K562 (cell line): ENCODE results near the gene DMAC2. TPM values are rescaled to one million over a fixed set of nuclear protein-coding genes. Genes with fewer than 3 reads are reported as not detected.
A peak's percentile ranks its signal among the peaks of the same experiment; 100 is the strongest.

Source experiments
- CAMTA2 ChIP-seq: fragments of 250-450 bp; sonication (Bioruptor Pico); conservative IDR thresholded peaks from 2 replicates; pipeline ENCODE4 v1.5.1; 2022
- CREBBP ChIP-seq: IDR thresholded peaks from one replicate; pipeline ENCODE4 v1.6.1; 2012; ENCODE audit warnings: low read depth, mild to moderate bottlenecking, control low read depth, inconsistent platforms, low read length
- DIDO1 ChIP-seq: fragments of 450-650 bp; IDR thresholded peaks from 2 replicates; pipeline ENCODE4 v1.6.1; 2016; ENCODE audit warnings: low read depth, missing biosample characterization, missing genetic modification characterization
- GATA2 ChIP-seq: sonication (generic); formaldehyde crosslinking; IDR thresholded peaks from 2 replicates; pipeline ENCODE4 v1.4.0; 2020; ENCODE audit warnings: mild to moderate bottlenecking, missing genetic modification reagents
- GTF2E2 ChIP-seq: fragments of 200-800 bp; sonication (Bioruptor generic); IDR thresholded peaks from 2 replicates; pipeline ENCODE4 v1.6.1; 2016; ENCODE audit warnings: missing genetic modification characterization, missing compliant biosample characterization
- KDM4B ChIP-seq, 2 experiments: fragments of 450-650 bp in 1 of 2; sonication (generic) in 1 of 2; IDR thresholded peaks; 2 replicates each; pipeline ENCODE4 v1.6.1; 2016 to 2017; ENCODE audit warnings: borderline replicate concordance in 2 of 2, antibody characterized with exemption in 1 of 2, low read depth in 1 of 2, mild to moderate bottlenecking in 1 of 2
- KLF13 ChIP-seq: fragments of 450-650 bp; IDR thresholded peaks from 2 replicates; pipeline ENCODE4 v1.6.1; 2016; ENCODE audit warnings: missing genetic modification characterization, low read depth, mild to moderate bottlenecking, missing compliant biosample characterization, moderate library complexity, borderline replicate concordance
- NR2C1 ChIP-seq, 2 experiments: fragments of 450-650 bp; IDR thresholded peaks; 2 replicates each; pipeline ENCODE4 v1.6.1; 2017; ENCODE audit warnings: mild to moderate bottlenecking in 2 of 2, antibody characterized with exemption in 1 of 2, inconsistent platforms in 1 of 2, missing compliant biosample characterization in 1 of 2, missing genetic modification characterization in 1 of 2
- PHF21A ChIP-seq: fragments of 450-650 bp; IDR thresholded peaks from 2 replicates; pipeline ENCODE4 v1.6.1; 2017; ENCODE audit warnings: low read depth, borderline replicate concordance
- POLR2B ChIP-seq: fragments of 450-650 bp; IDR thresholded peaks from 2 replicates; pipeline ENCODE4 v1.6.1; 2018; ENCODE audit warnings: low read depth; ENCODE audit not compliant: partially characterized antibody
- RBFOX2 ChIP-seq: fragments of 200-400 bp; formaldehyde crosslinking; IDR thresholded peaks from 2 replicates; pipeline ENCODE4 v1.6.1; 2017; ENCODE audit warnings: low read depth, mild to moderate bottlenecking, low read length, moderate library complexity
- RCOR1 ChIP-seq, 2 experiments: IDR thresholded peaks; 2 replicates each; pipeline ENCODE4 v1.6.1; 2012; ENCODE audit warnings: low read depth in 2 of 2, low read length in 2 of 2, borderline replicate concordance in 1 of 2, improper control_type of control experiment in 1 of 2
- SMARCE1 ChIP-seq: fragments of 450-650 bp; IDR thresholded peaks from 2 replicates; pipeline ENCODE4 v1.7.1; 2016; ENCODE audit warnings: mild to moderate bottlenecking
- SREBF1 ChIP-seq: fragments of 150-350 bp; IDR thresholded peaks from 2 replicates; pipeline ENCODE4 v1.6.1; 2014; ENCODE audit warnings: antibody characterized with exemption, low read depth, low read length, borderline replicate concordance
- TBL1XR1 ChIP-seq, 2 experiments: IDR thresholded peaks; 2 replicates each; pipeline ENCODE4 v1.6.1; 2012; ENCODE audit warnings: improper control_type of control experiment in 2 of 2, low read length in 2 of 2, mild to moderate bottlenecking in 1 of 2
- ZNF174 ChIP-seq: fragments of 250-450 bp; sonication (Bioruptor Pico); IDR thresholded peaks from 2 replicates; pipeline ENCODE4 v1.4.0; 2020; ENCODE audit warnings: mild to moderate bottlenecking
- ZNF41 ChIP-seq: fragments of 250-450 bp; sonication (Bioruptor Pico); conservative IDR thresholded peaks from 2 replicates; pipeline ENCODE4 v1.4.0; 2020; ENCODE audit warnings: mild to moderate bottlenecking
- ZNF444 ChIP-seq: fragments of 250-450 bp; sonication (Bioruptor Pico); IDR thresholded peaks from 2 replicates; pipeline ENCODE4 v1.4.0; 2020; ENCODE audit warnings: mild to moderate bottlenecking, moderate library complexity
- ZNF445 ChIP-seq: fragments of 250-450 bp; sonication (Bioruptor Pico); IDR thresholded peaks from 2 replicates; pipeline ENCODE4 v1.4.0; 2020; ENCODE audit warnings: low read depth, mild to moderate bottlenecking, moderate library complexity
- polyA plus RNA-seq, 8 experiments: library from polyadenylated mRNA; depleted of rRNA in 4 of 8; stranded (reverse) in 5 of 8; unstranded in 3 of 8; fragments of >200 nt; fragmentation: Nextera tagmentation in 2 of 8; fragmentation: Illumina TruSeq in 1 of 8; extraction: Ambion mirVana in 2 of 8; extraction: Trizol in 1 of 8; gene quantifications; 2 replicates each; pipeline versions ENCODE4 v1.2.1 to v1.2.3, GENCODE V29; 2011 to 2014; ENCODE audit warnings: inconsistent platforms in 1 of 8, missing spikeins in 1 of 8
- total RNA-seq, 7 experiments: library from RNA; depleted of rRNA in 6 of 7; stranded (reverse); fragments of >200 nt in 6 of 7; fragmentation: Illumina TruSeq in 2 of 7; extraction: Trizol in 2 of 7; gene quantifications; 2 replicates each; pipeline versions ENCODE4 v1.2.1 to v1.2.3, GENCODE V29; 2011 to 2021; ENCODE audit warnings: low replicate concordance in 1 of 7
- TF ChIP-seq, protein P1 (sequence below): fragments of 450-650 bp; IDR thresholded peaks from 2 replicates; pipeline ENCODE4 v1.6.1; 2018; ENCODE audit not compliant: partially characterized antibody
- TF ChIP-seq, protein P2 (sequence below): fragments of 200-800 bp; sonication (Bioruptor generic); IDR thresholded peaks from 2 replicates; pipeline ENCODE4 v1.6.1; 2017; ENCODE audit warnings: missing genetic modification characterization, missing compliant biosample characterization

Gene DMAC2
- total and polyA plus RNA-seq, 9 of the 15 experiments (the other 6 are each of a cell fraction or from before 2014, with no cell fraction given) = 12.9 to 61.2 (median 43.1) TPM

DNA sequence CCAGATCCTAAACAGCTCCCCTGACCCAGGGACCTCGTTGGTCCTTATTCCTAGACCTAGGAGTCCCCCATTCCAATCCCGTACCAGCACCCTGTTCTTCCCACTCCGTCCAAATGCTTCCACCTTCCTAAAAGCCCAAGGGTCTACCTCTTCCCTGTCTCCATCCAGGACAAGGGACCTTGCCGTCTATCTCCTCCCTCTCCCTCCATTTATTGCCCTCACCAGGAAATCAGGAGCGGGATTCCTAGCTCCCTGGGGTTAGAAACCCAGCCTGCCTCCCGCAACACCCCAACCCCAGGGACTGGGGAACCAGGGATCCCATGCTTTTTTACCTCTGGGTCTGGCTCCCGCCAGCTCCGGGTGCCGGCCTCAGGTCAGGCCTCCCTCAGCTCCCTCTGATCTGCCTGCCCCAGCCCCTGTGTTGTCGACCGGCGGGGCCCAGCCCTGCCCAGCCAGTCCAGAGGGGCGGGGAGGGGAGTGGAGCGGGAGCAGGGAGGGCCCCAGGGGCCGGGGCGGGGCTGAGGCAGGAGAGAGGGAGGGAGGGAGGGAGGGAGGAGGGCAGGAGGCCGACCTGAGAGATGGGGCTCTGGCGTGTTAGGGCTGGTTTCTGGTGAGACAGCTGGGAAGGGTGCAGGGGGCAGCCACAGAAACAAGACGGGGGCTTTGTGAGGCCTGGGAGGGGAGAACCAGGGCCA lies 12.6 kb downstream of the DMAC2 start, which contains the start of gene B3GNT8 (continued):
- TF ChIP-seq PHF21A (no peak), RCOR1 (IDR thresholded peaks at IDR 0.05; ENCODE audit: borderline replicate concordance in 1 of 2, low read depth in 2 of 2, low read length in 2 of 2) (no peak), SMARCE1 (no peak), NR2C1 (IDR thresholded peaks at IDR 0.05) (no peak), NR2C1 (tag; IDR thresholded peaks at IDR 0.05) (no peak), ZNF174 (no peak), KDM4B (IDR thresholded peaks at IDR 0.05; ENCODE audit: borderline replicate concordance in 2 of 2, low read depth in 1 of 2) (no peak), POLR2B (peak; percentile 43), SREBF1 (no peak), ZNF445 (CRISPR knock-in tag) (0 out of 2 replicates have a peak, but pooled peaks have one; percentile 17), KLF13 (tag) (no peak), TBL1XR1 (IDR thresholded peaks at IDR 0.05; ENCODE audit: low read length in 2 of 2) (no peak), RBFOX2 (peak; percentile 47; the same call in 1 of the 2 replicates), CREBBP (no peak), GTF2E2 (tag) (no peak), CAMTA2 (CRISPR knock-in tag) (no peak), DIDO1 (no peak), ZNF444 (no peak), GATA2 (CRISPR knock-in tag) (no peak), ZNF41 (CRISPR knock-in tag) (no peak)
- TF ChIP-seq, protein P1, sequence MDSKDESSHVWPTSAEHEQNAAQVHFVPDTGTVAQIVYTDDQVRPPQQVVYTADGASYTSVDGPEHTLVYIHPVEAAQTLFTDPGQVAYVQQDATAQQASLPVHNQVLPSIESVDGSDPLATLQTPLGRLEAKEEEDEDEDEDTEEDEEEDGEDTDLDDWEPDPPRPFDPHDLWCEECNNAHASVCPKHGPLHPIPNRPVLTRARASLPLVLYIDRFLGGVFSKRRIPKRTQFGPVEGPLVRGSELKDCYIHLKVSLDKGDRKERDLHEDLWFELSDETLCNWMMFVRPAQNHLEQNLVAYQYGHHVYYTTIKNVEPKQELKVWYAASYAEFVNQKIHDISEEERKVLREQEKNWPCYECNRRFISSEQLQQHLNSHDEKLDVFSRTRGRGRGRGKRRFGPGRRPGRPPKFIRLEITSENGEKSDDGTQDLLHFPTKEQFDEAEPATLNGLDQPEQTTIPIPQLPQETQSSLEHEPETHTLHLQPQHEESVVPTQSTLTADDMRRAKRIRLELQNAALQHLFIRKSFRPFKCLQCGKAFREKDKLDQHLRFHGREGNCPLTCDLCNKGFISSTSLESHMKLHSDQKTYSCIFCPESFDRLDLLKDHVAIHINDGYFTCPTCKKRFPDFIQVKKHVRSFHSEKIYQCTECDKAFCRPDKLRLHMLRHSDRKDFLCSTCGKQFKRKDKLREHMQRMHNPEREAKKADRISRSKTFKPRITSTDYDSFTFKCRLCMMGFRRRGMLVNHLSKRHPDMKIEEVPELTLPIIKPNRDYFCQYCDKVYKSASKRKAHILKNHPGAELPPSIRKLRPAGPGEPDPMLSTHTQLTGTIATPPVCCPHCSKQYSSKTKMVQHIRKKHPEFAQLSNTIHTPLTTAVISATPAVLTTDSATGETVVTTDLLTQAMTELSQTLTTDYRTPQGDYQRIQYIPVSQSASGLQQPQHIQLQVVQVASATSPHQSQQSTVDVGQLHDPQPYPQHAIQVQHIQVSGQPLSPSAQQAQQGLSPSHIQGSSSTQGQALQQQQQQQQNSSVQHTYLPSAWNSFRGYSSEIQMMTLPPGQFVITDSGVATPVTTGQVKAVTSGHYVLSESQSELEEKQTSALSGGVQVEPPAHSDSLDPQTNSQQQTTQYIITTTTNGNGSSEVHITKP = no peak
- TF ChIP-seq, protein P2, sequence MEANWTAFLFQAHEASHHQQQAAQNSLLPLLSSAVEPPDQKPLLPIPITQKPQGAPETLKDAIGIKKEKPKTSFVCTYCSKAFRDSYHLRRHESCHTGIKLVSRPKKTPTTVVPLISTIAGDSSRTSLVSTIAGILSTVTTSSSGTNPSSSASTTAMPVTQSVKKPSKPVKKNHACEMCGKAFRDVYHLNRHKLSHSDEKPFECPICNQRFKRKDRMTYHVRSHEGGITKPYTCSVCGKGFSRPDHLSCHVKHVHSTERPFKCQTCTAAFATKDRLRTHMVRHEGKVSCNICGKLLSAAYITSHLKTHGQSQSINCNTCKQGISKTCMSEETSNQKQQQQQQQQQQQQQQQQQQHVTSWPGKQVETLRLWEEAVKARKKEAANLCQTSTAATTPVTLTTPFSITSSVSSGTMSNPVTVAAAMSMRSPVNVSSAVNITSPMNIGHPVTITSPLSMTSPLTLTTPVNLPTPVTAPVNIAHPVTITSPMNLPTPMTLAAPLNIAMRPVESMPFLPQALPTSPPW = peak; percentile 94
